HepG2 (cell line): ENCODE measurements around the gene SEMA3F. TPM values are rescaled to one million over a fixed set of nuclear protein-coding genes. Genes with fewer than 3 reads are reported as not detected.
A peak's percentile ranks its signal among the peaks of the same experiment; 100 is the strongest.

Source experiments
- ATM ChIP-seq: fragments of 450-650 bp; IDR thresholded peaks from 2 replicates; pipeline ENCODE4 v1.7.1; 2017; ENCODE audit warnings: mild to moderate bottlenecking, borderline replicate concordance
- CREB1 ChIP-seq, 2 experiments: fragments of 450-650 bp in 1 of 2; IDR thresholded peaks; 2 replicates each; pipeline ENCODE4 v1.6.1; 2016 to 2017; ENCODE audit warnings: control low read depth in 1 of 2, mild to moderate bottlenecking in 1 of 2, missing compliant biosample characterization in 1 of 2, missing genetic modification characterization in 1 of 2
- GATAD1 ChIP-seq: IDR thresholded peaks from 2 replicates; pipeline ENCODE4 v1.6.1; 2016; ENCODE audit warnings: missing genetic modification reagents, missing compliant biosample characterization
- HNRNPH1 ChIP-seq: fragments of 200-400 bp; formaldehyde crosslinking; optimal IDR thresholded peaks from 2 replicates; pipeline ENCODE3; 2017; ENCODE audit warnings: mild to moderate bottlenecking, low read depth, low read length
- MTERF4 ChIP-seq: sonication (generic); formaldehyde crosslinking; IDR thresholded peaks from 2 replicates; pipeline ENCODE4 v1.8.0; 2023; ENCODE audit warnings: mild to moderate bottlenecking, missing genetic modification reagents
- PAXIP1 ChIP-seq: sonication (generic); formaldehyde crosslinking; conservative IDR thresholded peaks from 2 replicates; pipeline ENCODE4 v1.4.0; 2020; ENCODE audit warnings: mild to moderate bottlenecking, missing genetic modification reagents, moderate library complexity
- PBX3 ChIP-seq: sonication (generic); formaldehyde crosslinking; IDR thresholded peaks from 2 replicates; pipeline ENCODE4 v1.8.1; 2023; ENCODE audit warnings: missing genetic modification reagents, inconsistent platforms, borderline replicate concordance
- POGZ ChIP-seq: sonication (generic); formaldehyde crosslinking; IDR thresholded peaks from 2 replicates; pipeline ENCODE4 v1.4.0; 2020; ENCODE audit warnings: mild to moderate bottlenecking, missing genetic modification reagents
- RARA ChIP-seq: IDR thresholded peaks from 2 replicates; pipeline ENCODE4 v1.6.1; 2016; ENCODE audit warnings: missing genetic modification reagents, missing compliant biosample characterization
- RNF219 ChIP-seq: sonication (generic); formaldehyde crosslinking; IDR thresholded peaks from 2 replicates; pipeline ENCODE4 v1.5.0; 2020; ENCODE audit warnings: mild to moderate bottlenecking, missing genetic modification reagents
- RXRA ChIP-seq: sonication (generic); formaldehyde crosslinking; IDR thresholded peaks from 2 replicates; pipeline ENCODE4 v1.5.1; 2020; ENCODE audit warnings: missing genetic modification reagents
- ZNF180 ChIP-seq: sonication (generic); formaldehyde crosslinking; IDR thresholded peaks from 2 replicates; pipeline ENCODE4 v1.4.0; 2020; ENCODE audit warnings: low read depth, missing genetic modification reagents, borderline replicate concordance
- ZNF224 ChIP-seq: sonication (generic); formaldehyde crosslinking; IDR thresholded peaks from 2 replicates; pipeline ENCODE4 v1.5.0; 2020; ENCODE audit warnings: mild to moderate bottlenecking, missing genetic modification reagents
- ZNF503 ChIP-seq: sonication (generic); formaldehyde crosslinking; IDR thresholded peaks from 2 replicates; pipeline ENCODE4 v1.4.0; 2020; ENCODE audit warnings: missing genetic modification reagents
- ZNF749 ChIP-seq: sonication (generic); formaldehyde crosslinking; IDR thresholded peaks from 2 replicates; pipeline ENCODE4 v1.8.0; 2022; ENCODE audit warnings: mild to moderate bottlenecking, missing genetic modification reagents, moderate library complexity, borderline replicate concordance
- ZNF75D ChIP-seq: sonication (generic); formaldehyde crosslinking; IDR thresholded peaks from 2 replicates; pipeline ENCODE4 v1.8.1; 2023; ENCODE audit warnings: missing genetic modification reagents, mild to moderate bottlenecking, borderline replicate concordance
- polyA plus RNA-seq, 8 experiments: library from polyadenylated mRNA; depleted of rRNA in 3 of 8; stranded (reverse) in 7 of 8; unstranded in 1 of 8; fragments of >200 nt; fragmentation: Illumina TruSeq in 4 of 8; extraction: Trizol in 4 of 8; gene quantifications; 2 replicates each; pipeline versions ENCODE4 v1.2.1 to v1.2.3, GENCODE V29; 2011 to 2016; ENCODE audit warnings: low read depth in 4 of 8, missing spikeins in 1 of 8, mixed read lengths in 1 of 8; ENCODE audit not compliant: insufficient read depth in 1 of 8
- total RNA-seq, 5 experiments: library from RNA; depleted of rRNA; stranded (reverse); fragments of >200 nt; fragmentation: Illumina TruSeq; extraction: Trizol; gene quantifications; 2 replicates each; pipeline ENCODE4 v1.2.3, GENCODE V29; 2016; ENCODE audit warnings: low read depth in 1 of 5

Gene SEMA3F
- total and polyA plus RNA-seq, 2 of the 13 experiments (the other 11 are each of a cell fraction or from before 2014, with no cell fraction given) = 7.6 to 17.2 TPM

- TF ChIP-seq ZNF503 (peak; percentile 42; the same call in 1 of the 2 replicates), CREB1 (IDR thresholded peaks at IDR 0.05) (no peak), CREB1 (CRISPR knock-in tag; IDR thresholded peaks at IDR 0.05) (no peak), ATM (no peak), HNRNPH1 (no peak), MTERF4 (CRISPR knock-in tag) (peak; percentile 90; the same call in 1 of the 2 replicates), ZNF749 (CRISPR knock-in tag) (peak; percentile 68; the same call in 1 of the 2 replicates), ZNF75D (CRISPR knock-in tag) (no peak), GATAD1 (CRISPR knock-in tag) (peak; percentile 57), RARA (peak; percentile 70), PBX3 (no peak), POGZ (peak; percentile 51), PAXIP1 (CRISPR knock-in tag) (peak; percentile 97), RNF219 (CRISPR knock-in tag) (peak; percentile 86; the same call in 1 of the 2 replicates), RXRA (CRISPR knock-in tag) (peak; percentile 90), ZNF224 (CRISPR knock-in tag) (peak; percentile 1; the same call in 1 of the 2 replicates), ZNF180 (no peak)
Measured at GRCh38 chr3:50195501-50196252, 40.6 kb downstream of the SEMA3F start (continued).
